HG03066 (cell line): ENCODE results near the gene BBS5.
"Not testable (repeated sequence)": the region's sequence is repeated elsewhere in the genome, so short reads cannot be mapped to it uniquely, and the experiment has no call there.

Source experiments
- ATAC-seq: cut with Tn5 transposase; IDR thresholded peaks from one replicate; pipeline ENCODE4 v1.9.1; 2021; ENCODE audit warnings: low read depth; ENCODE audit not compliant: unreplicated experiment

The BBS5 gene

DNA sequence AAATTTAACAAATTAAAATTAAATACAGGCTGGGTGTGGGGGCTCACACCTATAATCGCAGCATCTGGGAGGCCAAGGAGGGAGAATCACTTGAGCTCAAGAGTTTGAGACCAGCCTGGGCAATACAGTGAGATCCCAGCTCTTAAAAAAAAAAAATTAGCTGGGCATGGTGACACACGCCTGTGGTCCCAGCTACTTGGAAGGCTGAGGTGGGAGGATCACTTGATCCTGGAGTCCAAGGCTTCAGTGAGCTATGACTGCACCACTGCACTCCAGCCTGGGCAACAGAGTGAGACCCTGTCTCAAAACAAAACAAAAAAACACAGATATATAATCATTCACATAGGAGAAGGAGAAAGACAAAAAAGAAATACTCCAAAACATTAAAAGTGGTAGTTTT is 60.2 kb downstream of the BBS5 start:
- not testable (repeated sequence) for ATAC-seq

DNA sequence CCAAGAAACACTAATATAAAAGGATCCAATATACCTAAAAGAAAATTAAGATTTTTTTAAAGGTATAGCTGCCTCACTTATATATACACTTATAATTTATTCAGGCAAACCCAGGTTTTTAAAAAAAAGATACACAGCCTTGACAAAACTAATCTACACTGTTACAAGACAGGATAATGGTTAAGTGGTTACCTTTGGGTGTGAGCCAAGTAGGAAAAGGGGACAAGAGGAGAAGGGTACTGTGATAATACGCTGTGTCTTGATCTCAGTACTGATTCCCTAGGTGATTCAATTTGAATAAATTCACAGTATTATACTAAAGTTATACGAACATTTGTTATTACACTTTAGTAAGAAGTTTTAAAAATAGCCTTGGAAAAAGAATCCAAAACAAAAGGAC is 60.9 kb downstream of the BBS5 start:
- no peak for ATAC-seq

GRCh38 chr2:169542433-169542832 is 63.1 kb downstream of the BBS5 start:
- no peak for ATAC-seq

DNA sequence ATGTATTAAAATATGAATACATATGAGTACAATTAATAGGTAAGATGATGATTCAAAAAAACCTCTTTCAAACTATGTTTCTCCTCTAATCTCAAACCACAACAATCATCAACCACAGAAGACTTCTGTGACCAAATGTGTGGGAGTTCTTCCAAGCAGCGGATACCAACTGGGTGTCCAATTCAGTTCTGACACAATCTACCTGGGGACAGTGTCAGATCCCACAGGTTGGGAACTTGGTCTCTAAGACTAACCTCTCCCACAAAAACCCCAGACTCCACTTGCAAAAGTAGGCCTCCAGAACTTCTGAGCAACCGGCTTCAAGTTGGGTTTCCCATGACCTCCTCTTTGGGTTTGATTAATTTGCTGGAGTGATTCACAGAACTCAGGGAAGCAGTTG is 67.5 kb downstream of the BBS5 start:
- ATAC-seq, result no peak
